ENCODE results near the gene PLXNA4.

DNA sequence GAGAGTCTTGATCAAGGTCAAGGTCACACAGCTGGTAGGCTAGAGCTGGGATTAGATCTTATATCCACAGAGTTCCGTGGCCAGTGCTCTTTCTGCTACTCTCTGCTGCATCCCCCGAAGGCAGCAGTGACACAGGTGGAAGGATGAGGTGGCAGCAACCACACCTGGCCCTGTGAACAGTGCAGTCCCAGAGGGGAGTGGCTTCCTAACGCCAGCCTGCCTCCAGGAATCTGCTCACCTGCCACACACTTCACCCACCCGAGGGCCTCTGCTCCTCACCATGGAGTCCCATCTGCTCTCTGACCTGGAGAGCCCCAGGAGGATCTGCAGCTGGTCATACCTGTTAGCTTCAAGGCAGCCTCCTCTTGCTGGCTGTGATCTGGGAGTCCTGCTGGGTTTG lies 484.2 kb downstream of the PLXNA4 start:
- TF ChIP-seq, protein P1, sequence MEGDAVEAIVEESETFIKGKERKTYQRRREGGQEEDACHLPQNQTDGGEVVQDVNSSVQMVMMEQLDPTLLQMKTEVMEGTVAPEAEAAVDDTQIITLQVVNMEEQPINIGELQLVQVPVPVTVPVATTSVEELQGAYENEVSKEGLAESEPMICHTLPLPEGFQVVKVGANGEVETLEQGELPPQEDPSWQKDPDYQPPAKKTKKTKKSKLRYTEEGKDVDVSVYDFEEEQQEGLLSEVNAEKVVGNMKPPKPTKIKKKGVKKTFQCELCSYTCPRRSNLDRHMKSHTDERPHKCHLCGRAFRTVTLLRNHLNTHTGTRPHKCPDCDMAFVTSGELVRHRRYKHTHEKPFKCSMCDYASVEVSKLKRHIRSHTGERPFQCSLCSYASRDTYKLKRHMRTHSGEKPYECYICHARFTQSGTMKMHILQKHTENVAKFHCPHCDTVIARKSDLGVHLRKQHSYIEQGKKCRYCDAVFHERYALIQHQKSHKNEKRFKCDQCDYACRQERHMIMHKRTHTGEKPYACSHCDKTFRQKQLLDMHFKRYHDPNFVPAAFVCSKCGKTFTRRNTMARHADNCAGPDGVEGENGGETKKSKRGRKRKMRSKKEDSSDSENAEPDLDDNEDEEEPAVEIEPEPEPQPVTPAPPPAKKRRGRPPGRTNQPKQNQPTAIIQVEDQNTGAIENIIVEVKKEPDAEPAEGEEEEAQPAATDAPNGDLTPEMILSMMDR (IDR thresholded peaks at IDR 0.05) = no peak
- TF ChIP-seq POLR2A (IDR thresholded peaks at IDR 0.05) (no peak), POLR2AphosphoS5 (IDR thresholded peaks at IDR 0.05) (no peak), EP300 (IDR thresholded peaks at IDR 0.05) (no peak)

Measured in gastroesophageal sphincter (tissue), 3 donors.